GM21515 (cell line): ENCODE data around the gene SULT1C4.
"Not testable (repeated sequence)": the region's sequence is repeated elsewhere in the genome, so short reads cannot be mapped to it uniquely, and the experiment has no call there.

Experiments
- ATAC-seq: cut with Tn5 transposase; IDR thresholded peaks from one replicate; pipeline ENCODE4 v1.9.1; 2021; ENCODE audit not compliant: unreplicated experiment

SULT1C4 gene

GRCh38 chr2:108377815-108378630 is at the start of gene SULT1C4:
SULT1C4 (plus strand) TSS chr2:108377954; CDS start chr2:108378338, 384 bp downstream.
- no peak for ATAC-seq

- ATAC-seq = no peak
These were observed 48.0 kb upstream of the SULT1C4 start for GRCh38 chr2:108329771-108330170.

- ATAC-seq = no peak
These were observed 46.8 kb upstream of the SULT1C4 start for GRCh38 chr2:108330979-108331378.

GRCh38 chr2:108345951-108346350 is 31.8 kb upstream of the SULT1C4 start:
- no peak for ATAC-seq

GRCh38 chr2:108346827-108347226 is 30.9 kb upstream of the SULT1C4 start:
- ATAC-seq = no peak

GRCh38 chr2:108347786-108348185 is 30.0 kb upstream of the SULT1C4 start:
- no peak for ATAC-seq

- ATAC-seq = no peak
These were observed 28.8 kb upstream of the SULT1C4 start for GRCh38 chr2:108348816-108349570.

GRCh38 chr2:108349571-108349928 is 28.2 kb upstream of the SULT1C4 start:
- no peak for ATAC-seq

GRCh38 chr2:108351889-108352288 is 25.9 kb upstream of the SULT1C4 start:
- ATAC-seq = no peak

- no peak for ATAC-seq
These were observed 23.6 kb upstream of the SULT1C4 start for GRCh38 chr2:108354136-108354535.

GRCh38 chr2:108355906-108356734 is 21.6 kb upstream of the SULT1C4 start:
- ATAC-seq = no peak

- ATAC-seq = not testable (repeated sequence)
These were observed 18.4 kb upstream of the SULT1C4 start for GRCh38 chr2:108359336-108359735.

GRCh38 chr2:108360776-108361468 is 16.8 kb upstream of the SULT1C4 start:
- ATAC-seq = no peak

- ATAC-seq = no peak
These were observed 14.5 kb upstream of the SULT1C4 start for GRCh38 chr2:108363024-108363907.

GRCh38 chr2:108363908-108364225 is 13.9 kb upstream of the SULT1C4 start:
- no peak for ATAC-seq

- ATAC-seq = no peak
These were observed 13.0 kb upstream of the SULT1C4 start for GRCh38 chr2:108364676-108365297.

- ATAC-seq = no peak
These were observed 12.1 kb upstream of the SULT1C4 start for GRCh38 chr2:108365656-108366055.

- ATAC-seq = no peak
These were observed 10.7 kb upstream of the SULT1C4 start for GRCh38 chr2:108367014-108367413.

- no peak for ATAC-seq
These were observed 10.1 kb upstream of the SULT1C4 start for GRCh38 chr2:108367561-108368175.
